ENCODE results near the gene ARPC4. TPM values are rescaled to one million over a fixed set of nuclear protein-coding genes. Genes with fewer than 3 reads are reported as not detected.
A peak's percentile ranks its signal among the peaks of the same experiment; 100 is the strongest.

Gene ARPC4
- total RNA-seq, 1 experiment from 2014 or later, result 231 TPM

DNA sequence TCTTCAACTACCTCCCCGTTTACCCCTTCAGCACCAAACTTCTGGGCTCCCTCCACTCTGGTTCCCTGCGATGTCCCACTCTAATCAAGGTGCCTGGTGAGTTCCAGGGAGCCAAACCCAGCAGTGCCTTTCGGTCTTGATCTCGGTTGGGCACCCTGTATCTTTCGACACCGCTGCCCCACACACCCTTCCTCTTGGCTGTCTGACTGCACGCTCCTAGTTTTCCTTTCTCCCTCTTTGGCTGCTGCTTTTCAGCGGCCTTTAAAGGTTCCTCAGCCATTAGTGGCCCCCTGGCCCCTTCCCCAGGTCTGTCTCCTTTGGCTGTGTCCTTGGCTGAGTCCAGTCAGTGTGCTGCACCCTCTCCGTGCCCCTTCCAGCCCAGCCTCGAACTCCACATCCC lies 18.0 kb downstream of the ARPC4 start:
- DNase-seq (ENCODE audit: low spot score), result no peak
- in situ Hi-C loops (cut with HindIII; ENCODE audit: low sequenced_read_pairs), result no loop called here

DNA sequence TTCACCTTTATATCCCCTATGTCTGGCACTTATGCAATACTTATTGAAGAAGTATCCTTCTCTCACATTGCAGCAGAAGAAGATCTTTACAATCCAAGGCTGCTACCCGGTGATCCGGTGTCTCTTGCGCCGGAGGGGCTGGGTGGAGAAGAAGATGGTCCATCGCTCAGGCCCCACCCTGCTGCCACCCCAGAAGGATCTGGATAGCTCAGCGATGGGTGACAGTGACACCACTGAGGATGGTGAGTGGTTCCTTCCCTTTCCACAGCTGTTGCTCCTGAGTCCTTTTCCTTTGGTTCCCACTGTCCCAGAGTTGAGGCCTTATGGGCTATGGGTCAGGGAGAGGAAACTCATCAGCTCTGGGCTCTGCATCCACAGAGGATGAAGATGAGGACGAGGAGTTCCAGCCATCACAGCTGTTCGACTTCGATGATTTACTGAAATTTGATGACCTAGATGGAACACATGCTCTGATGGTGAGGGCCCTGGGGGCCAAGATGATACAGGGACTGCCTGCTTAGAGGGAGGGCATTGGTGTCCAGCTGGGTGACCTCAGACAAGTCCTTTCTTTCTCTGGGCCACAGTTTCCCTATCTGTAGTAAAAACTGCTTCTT lies 20.1 kb downstream of the ARPC4 start:
- in situ Hi-C loops (cut with HindIII; ENCODE audit: low sequenced_read_pairs), result no loop called here
- DNase-seq (ENCODE audit: low spot score), result no peak

DNA sequence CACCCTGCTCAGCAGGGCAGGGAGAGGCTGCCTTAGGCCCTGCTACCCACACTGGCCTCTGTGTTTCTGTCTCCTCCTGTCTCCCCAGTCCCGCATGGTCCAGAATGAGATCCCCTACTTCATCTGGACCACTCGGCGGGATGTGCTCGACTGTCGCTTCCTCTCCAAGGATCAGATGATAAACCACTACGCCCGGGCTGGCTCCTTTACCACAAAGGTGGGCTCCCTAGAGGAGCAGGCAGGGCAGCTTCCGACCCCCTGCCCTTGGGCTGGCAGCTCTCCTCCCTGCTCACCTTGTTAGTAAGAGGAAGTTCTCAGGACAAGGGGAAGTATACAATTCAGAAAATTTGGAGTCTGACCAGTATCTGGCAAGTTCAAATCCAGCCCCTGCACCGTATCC lies 23.1 kb downstream of the ARPC4 start:
- in situ Hi-C loops (cut with HindIII; ENCODE audit: low sequenced_read_pairs), result no loop called here
- DNase-seq (ENCODE audit: low spot score), result no peak

DNA sequence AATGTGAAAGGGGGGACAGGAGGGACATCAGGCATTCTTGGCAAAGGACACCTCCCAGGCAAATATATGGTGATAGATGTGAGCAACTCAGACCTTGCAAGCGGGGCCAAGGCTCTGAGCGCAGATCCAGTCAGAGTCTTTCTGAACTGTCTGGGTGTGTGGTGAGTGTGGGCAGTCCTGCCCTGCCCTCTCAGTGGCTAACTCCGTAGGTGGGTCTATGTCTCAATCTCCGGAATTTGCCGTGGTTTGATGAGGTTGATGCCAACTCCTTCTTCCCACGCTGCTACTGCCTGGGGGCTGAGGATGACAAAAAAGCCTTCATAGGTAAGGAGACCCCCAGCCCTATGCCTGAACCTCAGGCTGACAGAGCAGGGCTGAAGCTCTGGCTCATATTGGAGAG lies 24.6 kb downstream of the ARPC4 start:
- DNase-seq (ENCODE audit: low spot score), result no peak
- in situ Hi-C loops (cut with HindIII; ENCODE audit: low sequenced_read_pairs), result no loop called here

DNA sequence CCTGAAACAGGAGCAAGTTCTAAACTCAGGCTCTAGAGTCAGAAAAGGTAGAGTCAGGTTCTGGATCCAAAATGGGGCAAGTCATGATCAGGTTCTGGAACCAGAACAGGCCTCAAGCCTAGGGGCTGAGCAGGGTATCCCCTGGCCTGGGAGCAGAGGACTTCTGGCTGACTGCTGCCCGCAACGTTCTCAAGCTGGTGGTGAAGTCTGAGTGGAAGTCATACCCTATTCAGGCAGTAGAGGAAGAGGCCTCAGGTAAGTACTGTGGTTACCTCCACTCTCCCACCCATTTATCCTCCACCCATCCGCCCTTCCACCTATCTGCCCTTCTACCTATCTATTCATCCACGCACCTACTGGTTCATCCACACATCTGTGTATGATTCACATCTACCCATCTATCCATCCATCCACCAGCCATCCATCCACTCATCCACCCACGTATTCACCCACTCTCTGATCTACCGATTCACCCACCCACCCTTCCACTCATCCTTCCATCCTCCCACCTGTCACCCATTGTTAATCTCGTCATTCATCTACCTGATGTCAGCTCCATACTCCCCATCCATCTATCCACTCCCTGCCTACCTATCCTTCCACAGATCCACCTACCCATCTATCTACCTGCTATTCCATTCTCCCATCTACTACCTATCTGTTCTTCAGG lies 25.9 kb downstream of the ARPC4 start:
- in situ Hi-C loops (cut with HindIII; ENCODE audit: low sequenced_read_pairs), result no loop called here
- DNase-seq (ENCODE audit: low spot score), result no peak

DNA sequence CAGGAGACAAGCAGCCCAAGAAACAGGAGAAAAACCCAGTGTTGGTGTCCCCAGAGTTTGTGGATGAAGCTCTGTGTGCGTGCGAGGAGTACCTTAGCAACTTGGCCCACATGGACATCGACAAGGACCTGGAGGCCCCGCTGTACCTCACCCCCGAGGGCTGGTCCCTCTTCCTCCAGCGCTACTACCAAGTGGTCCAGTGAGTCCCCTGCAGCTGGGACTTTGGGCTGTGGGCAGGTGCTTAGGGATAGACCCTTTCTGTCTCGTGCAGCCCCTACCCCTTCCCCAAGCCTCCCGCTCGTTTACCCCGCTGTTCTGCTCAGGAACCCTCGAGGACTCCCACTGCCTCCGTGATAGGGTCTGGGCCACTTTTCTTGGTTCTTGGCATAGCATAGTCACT lies 27.7 kb downstream of the ARPC4 start:
- in situ Hi-C loops (cut with HindIII; ENCODE audit: low sequenced_read_pairs), result no loop called here
- DNase-seq (ENCODE audit: low spot score), result no peak

DNA sequence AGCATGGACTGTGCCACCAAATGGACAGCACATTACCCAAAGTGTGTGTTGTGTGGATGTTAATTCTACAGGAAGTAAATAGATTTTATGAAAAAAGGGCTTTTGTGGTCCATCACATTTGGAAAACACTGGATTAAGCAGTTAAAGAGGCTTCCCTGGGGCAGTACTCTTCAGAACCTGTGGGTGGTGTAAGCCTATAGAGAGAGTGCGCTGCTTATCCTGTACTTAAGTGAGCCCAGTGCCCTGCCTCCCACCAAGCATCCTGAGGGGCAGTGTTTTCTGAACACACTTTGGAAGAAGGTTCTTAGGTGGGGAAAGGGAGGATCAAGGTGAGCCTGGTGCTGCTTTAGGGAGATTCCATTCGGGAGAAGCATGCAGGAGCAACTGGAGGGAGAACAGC lies 28.1 kb downstream of the ARPC4 start:
- no peak for DNase-seq (ENCODE audit: low spot score)
- in situ Hi-C loops (cut with HindIII; ENCODE audit: low sequenced_read_pairs), result no loop called here

DNA sequence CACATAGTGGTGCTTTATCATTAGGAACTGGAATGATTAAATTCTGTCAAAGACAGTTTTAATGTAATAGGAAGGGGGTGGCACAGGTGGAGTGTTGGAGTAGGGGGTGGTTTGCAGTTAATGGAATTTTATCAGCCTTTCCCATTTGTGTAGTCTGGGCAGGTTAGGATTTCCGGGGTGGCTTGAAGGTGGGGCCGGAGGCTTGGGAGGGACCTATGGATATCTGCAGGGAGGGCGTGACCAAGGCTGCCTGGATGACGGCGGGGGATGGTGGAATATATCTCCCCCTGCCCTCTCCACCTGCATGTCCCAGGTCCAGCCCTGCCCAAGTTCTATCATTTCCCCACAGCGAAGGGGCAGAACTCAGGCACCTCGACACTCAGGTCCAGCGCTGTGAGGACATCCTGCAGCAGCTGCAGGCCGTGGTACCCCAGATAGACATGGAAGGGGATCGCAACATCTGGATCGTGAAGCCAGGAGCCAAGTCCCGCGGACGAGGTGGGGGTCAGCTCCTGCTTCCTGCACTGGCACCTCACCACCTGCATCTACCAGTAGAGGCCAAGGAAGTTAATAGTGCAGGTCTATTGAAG lies 32.7 kb downstream of the ARPC4 start:
- in situ Hi-C loops (cut with HindIII; ENCODE audit: low sequenced_read_pairs), result no loop called here
- DNase-seq (ENCODE audit: low spot score), result no peak

DNA sequence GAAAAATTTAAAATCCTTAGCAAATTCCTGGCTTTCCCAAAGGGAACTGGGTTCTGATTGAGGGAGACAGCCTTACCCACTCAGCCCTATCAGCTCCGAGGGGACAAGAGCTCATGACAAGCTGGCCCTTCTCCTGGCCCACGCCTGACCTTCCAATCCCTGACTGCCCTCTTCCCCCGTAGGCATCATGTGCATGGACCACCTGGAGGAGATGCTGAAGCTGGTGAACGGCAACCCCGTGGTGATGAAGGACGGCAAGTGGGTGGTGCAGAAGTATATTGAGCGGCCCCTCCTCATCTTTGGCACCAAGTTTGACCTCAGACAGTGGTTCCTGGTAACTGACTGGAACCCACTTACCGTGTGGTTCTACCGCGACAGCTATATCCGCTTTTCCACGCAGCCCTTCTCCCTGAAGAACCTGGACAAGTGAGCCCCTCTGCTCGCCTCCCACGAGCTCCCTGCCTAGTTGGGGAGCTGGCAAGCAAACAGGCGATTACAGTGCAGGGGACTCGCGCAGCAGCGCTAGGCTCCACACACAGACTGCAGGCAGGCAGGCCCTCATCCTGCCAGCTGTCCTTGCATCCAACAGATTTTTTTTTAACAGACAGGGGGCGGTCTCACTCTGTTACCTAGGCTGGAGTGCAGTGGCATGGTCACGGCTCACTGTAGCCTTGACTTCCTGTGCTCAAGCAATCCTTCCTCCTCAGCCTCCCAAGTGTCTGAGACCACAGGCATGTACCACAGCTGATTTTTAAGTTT lies 34.1 kb downstream of the ARPC4 start:
- no peak for DNase-seq (ENCODE audit: low spot score)
- in situ Hi-C loops (cut with HindIII; ENCODE audit: low sequenced_read_pairs), result no loop called here

DNA sequence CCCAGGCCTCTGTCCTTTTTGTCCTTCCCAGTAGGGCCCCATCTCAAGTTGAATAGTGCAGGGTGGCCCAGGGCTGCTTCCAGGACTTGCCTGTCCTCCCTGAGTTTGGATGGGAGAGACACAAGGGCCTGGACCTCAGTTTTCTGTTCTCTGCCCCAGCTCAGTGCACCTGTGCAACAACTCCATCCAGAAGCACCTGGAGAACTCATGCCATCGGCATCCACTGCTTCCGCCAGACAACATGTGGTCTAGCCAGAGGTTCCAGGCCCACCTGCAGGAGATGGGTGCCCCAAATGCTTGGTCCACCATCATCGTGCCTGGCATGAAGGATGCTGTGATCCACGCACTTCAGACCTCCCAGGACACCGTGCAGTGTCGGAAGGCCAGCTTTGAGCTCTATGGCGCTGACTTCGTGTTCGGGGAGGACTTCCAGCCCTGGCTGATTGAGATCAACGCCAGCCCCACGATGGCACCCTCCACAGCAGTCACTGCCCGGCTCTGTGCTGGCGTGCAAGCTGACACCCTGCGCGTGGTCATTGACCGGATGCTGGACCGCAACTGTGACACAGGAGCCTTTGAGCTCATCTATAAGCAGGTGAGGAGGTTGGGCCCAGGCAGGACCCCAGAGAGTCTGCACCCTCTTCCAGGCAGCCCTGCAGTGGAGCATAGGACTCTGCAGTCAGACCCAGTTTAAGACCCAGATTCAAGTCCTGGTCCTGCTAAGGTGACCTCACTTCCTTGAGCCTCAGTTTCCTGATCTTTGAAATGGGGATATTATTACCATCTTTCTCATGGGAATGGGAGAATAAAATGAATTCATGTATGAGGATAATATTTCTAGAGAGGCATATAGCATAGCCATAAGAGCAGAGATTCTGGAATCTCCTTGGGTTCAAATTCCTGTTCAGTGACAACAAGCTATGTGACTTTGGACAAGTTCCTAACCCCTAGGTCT lies 36.2 kb downstream of the ARPC4 start:
- in situ Hi-C loops (cut with HindIII; ENCODE audit: low sequenced_read_pairs), result no loop called here

DNA sequence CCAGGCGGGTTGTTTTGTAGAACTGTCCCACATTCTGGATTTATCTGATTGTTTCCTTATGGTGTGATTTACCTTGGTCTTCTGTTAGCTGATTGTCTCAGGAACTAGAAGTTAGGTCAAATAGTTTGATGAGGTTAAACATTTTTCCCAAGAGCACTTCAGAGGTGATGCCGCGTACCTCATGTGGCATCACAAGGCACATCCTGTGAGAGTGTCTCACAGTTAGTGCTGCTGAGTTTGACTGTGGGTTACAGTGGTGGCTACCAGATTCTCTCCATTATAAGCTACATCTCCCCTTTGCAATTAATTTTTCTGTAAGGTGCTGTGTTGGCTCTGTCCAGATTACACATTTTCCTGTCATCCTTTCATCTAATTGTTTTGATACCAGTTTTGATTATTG lies 38.4 kb downstream of the ARPC4 start:
- no peak for DNase-seq (ENCODE audit: low spot score)
- in situ Hi-C loops (cut with HindIII; ENCODE audit: low sequenced_read_pairs), result no loop called here

More for the DNA sequence above, 36.2 kb downstream of the ARPC4 start:
- DNase-seq (ENCODE audit: low spot score), result no peak

DNA sequence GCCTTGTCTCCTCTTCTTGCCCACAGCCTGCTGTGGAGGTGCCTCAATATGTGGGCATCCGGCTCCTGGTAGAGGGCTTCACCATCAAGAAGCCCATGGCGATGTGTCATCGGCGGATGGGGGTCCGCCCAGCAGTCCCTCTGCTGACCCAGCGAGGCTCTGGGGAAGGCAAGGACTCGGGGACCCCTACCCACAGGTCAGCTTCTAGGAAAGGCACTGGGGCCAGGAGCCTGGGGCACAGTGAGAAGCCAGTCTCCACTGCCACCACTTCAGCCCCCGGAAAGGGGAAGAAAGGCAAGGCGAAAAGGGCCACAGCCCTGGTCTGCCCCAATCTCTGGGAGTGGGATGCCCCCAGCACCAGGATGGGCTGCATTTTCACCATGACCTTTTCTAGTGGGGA lies 40.2 kb downstream of the ARPC4 start:
- no peak for DNase-seq (ENCODE audit: low spot score)
- in situ Hi-C loops (cut with HindIII; ENCODE audit: low sequenced_read_pairs), result no loop called here

DNA sequence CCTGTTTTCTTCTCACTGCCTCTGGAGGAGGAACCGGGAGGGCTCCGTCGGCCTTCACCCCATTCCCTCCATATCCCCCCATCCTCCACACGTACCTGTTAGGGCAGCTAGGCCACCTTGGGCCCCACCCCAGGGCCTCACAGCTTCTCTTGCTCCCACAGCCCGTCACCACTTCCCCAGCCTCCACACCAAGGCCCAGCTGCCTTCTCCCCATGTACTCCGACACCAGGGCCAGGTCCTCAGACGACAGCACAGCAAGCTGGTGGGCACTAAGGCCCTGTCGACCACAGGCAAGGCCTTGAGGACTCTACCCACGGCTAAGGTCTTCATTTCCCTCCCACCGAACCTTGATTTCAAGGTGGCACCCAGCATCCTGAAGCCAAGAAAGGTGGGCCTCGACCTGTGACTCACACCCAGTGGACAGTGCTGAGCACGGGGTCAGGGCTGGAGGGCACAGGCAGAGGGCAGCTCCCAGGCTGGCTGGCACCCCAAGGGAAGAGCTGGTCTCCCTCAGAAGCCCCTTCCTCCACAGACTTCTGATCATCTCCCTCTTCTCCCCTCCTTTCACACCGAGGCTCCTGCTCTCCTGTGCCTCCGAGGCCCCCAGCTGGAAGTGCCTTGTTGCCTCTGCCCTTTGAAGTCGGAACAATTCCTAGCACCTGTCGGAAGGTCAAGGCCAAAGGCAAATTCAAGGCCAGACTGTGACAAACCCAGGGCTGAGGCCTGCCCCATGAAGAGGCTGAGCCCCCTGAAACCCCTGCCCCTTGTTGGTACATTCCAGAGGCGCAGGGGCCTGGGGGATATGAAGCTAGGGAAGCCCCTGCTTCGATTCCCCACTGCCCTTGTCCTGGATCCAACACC lies 41.9 kb downstream of the ARPC4 start:
- in situ Hi-C loops (cut with HindIII; ENCODE audit: low sequenced_read_pairs), result no loop called here
- no peak for DNase-seq (ENCODE audit: low spot score)

DNA sequence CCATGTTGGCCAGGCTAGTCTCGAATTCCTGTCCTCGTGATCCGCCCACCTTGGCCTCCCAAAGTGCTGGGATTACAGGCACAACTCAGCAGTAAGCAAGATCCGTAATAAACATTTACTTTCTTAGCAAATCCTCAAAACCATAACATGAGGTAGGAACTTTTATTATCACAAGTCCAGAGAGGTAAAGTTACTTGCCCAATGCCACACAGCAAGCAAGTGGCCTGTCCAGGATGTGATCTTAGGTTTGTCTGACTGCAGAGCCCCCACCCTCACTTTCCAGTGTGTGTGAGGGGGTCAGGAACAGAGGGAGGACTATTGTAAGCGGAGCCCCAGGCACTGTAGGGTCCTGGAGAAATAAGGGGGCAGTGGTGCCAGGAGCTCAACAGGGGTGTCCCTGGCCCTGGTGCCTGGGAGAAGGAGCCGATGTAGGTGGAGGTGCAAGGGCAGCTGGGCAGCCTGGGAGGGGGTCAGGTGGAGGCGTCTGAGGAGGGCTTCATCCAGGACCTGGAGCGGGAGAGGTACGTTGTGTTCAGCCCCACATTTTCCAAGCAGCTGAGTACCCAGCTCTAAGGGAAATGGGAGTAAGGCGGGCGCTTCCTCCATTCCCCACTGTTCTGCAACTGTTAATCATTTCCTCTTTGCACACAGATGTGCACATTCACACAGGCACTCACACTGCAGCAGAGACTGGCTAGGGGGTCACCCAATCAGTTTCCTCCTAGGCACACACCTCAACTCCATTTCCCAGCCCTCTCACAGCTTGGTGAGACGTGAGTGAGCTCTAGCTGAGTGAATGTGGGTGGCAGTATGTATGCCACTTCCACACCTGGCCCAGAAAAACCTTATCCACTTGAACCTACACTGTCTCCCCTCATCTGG lies 45.1 kb downstream of the ARPC4 start:
- in situ Hi-C loops (cut with HindIII; ENCODE audit: low sequenced_read_pairs), result no loop called here
- no peak for DNase-seq (ENCODE audit: low spot score)

DNA sequence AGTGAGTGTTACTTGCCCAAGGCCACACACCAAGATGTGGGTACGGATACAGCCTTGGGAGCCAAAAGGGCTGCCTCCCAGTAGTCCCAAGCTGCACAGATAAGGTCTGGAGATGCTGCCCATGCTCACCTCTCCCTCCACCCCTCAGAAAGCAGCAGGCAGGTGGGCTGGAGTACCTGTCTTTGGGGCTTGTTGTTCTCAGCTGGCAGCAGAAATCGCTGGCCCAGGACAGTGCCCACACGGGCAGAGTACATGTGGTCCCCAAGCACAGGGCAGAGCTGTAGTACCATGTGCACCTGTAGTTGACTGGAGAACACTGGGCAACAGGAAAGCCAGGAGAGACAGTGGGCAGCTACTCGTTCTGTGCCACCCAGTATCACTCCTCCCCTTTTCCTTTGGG lies 46.0 kb downstream of the ARPC4 start:
- no peak for DNase-seq (ENCODE audit: low spot score)
- in situ Hi-C loops (cut with HindIII; ENCODE audit: low sequenced_read_pairs), result no loop called here

DNA sequence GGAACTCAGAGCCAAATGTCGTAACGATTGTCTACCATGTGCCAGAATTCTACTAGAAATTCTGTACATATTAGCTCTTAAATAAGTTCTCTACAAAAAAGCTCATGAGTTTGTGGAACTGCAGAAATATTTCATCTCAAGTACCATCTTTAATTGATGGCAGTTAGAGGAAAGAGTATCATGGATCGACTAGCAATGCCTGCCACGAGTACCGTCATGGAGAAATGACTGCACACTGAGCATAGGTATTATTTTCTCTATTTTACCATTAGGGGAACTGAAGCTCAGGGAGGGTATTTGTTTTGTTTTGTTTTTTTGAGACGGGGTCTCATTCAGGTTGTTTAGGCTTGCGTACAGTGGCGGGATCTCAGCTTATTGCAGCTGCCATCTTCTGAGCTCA lies 48.1 kb downstream of the ARPC4 start:
- in situ Hi-C loops (cut with HindIII; ENCODE audit: low sequenced_read_pairs), result no loop called here
- DNase-seq (ENCODE audit: low spot score), result no peak

DNA sequence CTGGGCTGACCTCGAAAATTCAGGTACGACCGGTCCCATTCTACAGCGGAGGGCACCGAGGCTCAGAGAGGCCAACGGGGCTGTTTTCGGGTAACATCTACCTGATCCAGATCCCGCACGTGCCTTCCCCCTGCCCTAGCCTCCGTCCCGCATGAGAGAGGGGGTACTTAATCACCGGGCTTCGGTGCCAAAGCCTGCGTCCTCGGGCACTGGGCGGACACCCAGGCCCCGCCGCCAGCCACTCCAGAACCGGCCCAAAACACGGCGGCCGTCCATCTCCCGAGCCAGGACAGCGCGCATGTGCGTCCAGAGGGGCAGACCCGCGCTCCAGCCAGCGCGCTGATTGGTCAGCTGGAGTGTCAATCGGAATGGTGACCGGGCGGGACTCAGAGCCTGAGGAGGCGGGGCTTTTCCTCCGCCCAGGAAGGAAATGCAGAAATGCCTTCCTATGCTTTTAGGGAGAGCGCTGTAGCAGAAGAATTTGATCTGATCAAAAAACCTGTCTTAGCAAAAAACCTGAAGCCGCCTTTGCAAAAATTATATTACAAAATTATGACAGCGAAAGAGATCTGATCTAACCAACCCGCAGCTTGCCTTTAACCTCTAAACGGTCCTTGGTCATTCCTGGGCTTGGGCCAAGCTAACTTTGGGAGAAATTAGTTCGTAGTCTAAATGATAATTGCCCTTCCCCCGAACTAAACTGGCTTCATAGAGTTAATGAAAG lies 51.0 kb downstream of the ARPC4 start, which contains the start of gene RPUSD3:
TSS of gene RPUSD3 (minus strand) at position 294 of the 724 bp plus-strand sequence. CDS start at position 276, 18 bp downstream.
- peak; percentile 98 for DNase-seq (ENCODE audit: low spot score)
- in situ Hi-C loops (cut with HindIII; ENCODE audit: low sequenced_read_pairs), result no loop called here
